ENCODE data around the gene DZIP1. TPM values are rescaled to one million over a fixed set of nuclear protein-coding genes. Genes with fewer than 3 reads are reported as not detected.

DZIP1 gene
- total RNA-seq, 1 donor from 2014 or later = 4.7 TPM

GRCh38 chr13:95647321-95647720 is 2.8 kb upstream of the DZIP1 start:
- ATAC-seq (no peak), DNase-seq (ENCODE audit: missing footprints) (no peak)
- intact Hi-C loops (cut with DNase I) = no loop called here

DNA sequence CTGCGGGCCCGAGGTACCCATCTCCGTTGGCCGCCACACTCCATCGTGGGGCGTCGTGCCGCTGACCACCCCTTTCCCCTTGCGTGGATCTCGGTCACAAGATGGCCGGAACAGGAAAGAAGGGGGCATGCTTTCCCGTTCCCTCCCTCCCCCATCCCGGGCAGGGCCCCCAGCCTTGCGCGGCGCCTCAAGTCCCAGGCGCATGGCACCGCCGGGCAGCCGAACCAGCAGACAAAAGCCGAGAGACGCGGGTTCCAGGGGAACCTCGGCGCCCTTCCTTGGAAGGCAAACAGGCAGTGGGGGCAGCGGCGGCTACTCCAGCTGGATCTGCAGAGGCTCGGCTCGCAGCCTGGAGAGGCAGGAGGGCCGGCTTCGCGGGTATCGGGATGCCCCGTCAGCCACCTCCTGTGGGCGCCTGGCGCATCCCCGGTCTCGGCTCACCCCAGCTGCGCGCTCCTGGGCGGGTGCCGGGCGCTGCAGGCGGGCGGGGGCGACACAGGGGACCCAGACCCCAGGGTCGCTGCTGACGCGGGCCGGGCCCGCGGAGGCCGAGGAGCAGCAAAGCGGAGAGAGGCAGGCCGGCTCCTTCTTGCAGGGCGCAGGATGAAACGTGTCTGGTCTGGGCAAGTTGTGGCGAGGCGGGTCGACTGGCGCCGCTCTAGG is 439 bp downstream of the DZIP1 start:
- intact Hi-C loops (cut with DNase I) = no loop called here
- DNase-seq (ENCODE audit: missing footprints) (peak; percentile 66), ATAC-seq (peak; percentile 58)

- DNase-seq (ENCODE audit: missing footprints) = no peak
These were observed 953 bp downstream of the DZIP1 start for GRCh38 chr13:95643571-95643935.

DNA sequence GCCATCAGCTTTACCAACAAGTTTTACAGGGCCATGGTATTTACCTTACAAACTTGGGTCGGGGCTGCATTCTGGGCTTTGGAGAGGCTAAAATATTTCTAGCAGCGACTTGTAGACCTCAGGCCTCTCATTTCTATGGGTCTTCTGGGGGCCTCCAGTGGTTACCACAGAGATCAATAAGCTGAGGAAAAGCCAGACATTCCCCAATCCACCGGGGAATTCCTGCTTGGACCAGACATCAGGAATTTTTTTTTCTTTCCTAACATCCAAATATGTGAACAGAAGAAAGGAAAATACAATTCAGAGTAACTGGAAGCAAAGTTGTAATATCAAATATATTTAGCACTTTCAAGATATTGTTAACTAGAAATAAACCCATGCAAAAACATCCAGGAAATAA is 1.5 kb downstream of the DZIP1 start:
- DNase-seq (ENCODE audit: missing footprints) = no peak
- no peak for ATAC-seq
- intact Hi-C loops (cut with DNase I) = no loop called here

More at GRCh38 chr13:95643571-95643935, 953 bp downstream of the DZIP1 start:
- intact Hi-C loops (cut with DNase I) = no loop called here
- ATAC-seq = no peak

DNA sequence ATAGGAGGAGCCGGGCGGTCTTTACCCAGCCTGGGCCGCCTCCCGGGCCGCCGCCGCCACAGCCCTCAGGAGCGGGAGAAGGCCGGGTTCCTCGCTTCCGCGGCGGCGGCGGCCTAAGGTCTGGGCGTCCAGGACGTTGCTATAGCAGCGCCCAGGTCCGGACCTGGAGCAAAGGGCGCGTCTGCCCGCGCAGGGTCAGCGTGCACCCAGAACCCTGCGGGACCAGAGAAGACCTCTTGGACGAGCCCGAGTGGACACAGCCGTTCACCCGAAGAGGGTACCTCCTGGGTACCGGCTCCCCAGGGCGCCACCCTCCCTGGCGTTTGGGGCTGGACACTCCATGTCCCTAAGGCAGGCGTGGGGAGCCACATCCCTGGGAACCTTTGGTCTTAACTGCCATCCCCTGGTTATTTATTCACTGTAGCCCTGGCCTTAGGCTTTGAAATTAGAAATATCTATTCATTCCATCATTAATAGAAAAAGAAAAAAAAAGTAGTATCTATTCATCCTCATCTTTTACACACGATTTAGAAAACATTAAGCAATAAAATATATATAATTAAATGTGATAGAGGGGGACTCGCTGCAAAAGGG is 2.4 kb downstream of the DZIP1 start:
- ATAC-seq (peak; percentile 75), DNase-seq (ENCODE audit: missing footprints) (no peak)
- intact Hi-C loops (cut with DNase I) = no loop called here

DNA sequence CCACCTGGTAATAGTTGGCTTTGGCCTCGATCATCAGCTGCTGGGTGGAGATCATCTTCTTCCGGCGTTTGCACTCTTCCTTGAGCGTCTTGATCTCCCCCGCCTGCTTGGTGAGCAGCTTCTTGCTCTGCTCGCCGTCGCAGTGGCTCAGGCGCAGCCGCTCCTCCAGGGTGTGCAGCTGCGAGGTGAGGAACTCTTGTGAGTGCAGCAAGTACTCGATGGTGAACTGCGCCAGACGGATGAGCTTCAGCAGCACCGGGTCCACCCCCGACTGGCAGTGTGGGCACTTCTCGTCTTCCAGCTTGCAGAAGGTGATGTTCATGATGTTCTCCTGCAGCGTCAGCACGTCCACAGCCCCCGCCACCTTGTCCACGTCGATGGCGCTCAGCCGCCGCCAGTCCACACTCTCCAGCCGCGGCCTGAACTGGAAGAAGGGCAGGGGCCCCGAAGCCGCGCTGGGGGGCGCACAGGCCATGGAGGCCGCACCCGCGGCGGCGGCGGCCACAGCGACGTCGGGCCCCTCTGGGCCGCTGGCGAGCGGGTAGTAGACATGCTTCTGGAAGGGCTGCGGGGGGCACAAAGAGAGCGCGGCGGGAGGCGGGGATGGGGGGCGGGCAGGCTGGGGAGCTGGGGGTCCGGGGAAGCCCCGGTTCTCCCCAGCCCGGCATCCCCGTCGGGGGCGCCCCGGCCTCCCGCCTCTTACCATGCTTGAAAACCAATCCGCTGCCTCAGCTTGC is 3.0 kb downstream of the DZIP1 start:
- ATAC-seq = no peak

DNA sequence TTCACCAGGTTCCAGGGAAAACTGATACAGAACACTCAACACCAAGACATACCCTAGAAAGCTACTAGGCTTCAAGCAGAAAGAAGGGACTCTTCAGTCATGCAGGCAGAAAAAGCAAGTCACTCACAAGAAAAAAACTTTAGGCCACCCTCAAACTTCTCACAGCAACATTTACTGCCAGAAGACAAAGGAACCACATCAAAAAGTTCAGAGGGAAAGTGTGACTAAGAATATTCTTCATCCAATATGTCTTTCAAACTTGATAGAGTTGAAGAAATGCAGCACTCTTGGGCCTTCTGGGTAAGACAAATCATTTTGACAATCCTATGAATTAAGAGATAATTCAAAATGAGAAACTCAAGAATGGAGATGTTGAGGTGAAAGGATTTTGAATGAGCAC is 7.7 kb downstream of the DZIP1 start:
- no peak for DNase-seq (ENCODE audit: missing footprints)
- intact Hi-C loops (cut with DNase I) = no loop called here
- ATAC-seq = no peak

More for the DNA sequence above, 3.0 kb downstream of the DZIP1 start:
- DNase-seq (ENCODE audit: missing footprints) = peak; percentile 72
- intact Hi-C loops (cut with DNase I) = no loop called here

DNA sequence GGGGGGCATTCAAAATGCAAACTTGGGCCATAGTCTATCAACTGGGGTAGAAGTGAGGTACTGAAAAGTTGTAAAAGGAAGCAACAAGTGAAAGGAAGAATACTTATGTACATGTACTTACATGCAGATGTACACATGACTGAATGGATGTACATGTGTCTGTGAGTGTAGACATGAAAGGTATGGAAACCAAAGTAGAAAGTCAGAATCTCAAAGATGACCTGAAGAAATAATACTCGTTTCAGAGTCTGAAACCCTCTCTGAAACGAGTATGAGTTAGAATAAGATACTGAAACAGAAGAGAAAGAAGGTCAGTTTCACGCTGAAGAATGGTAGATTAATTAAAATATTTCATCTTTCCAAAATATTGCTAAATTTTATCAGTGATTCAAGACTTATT is 13.9 kb downstream of the DZIP1 start:
- ATAC-seq (no peak), DNase-seq (ENCODE audit: missing footprints) (no peak)
- intact Hi-C loops (cut with DNase I) = no loop called here

- intact Hi-C loops (cut with DNase I) = no loop called here
- no peak for DNase-seq (ENCODE audit: missing footprints)
- ATAC-seq = no peak
These were observed 15.4 kb downstream of the DZIP1 start for GRCh38 chr13:95629071-95629470.

DNA sequence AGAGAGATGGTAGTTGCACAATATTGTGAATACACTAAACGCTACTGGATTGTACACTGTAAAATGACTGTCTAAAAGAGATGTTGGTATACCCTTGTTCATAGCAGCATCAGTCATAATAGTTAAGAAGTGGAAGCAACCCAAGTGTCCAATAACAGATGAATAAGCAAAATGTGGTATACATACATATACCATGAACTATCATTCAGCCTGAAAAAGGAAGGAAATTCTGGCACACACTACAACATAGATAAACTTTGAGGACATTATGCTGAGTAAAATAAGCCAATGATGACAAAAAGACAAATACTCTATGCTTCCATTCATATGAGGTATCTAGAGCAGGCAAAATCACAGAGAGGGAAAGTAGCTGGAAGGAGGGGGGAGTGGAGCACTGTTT is 16.0 kb downstream of the DZIP1 start:
- ATAC-seq (no peak), DNase-seq (ENCODE audit: missing footprints) (no peak)
- intact Hi-C loops (cut with DNase I) = no loop called here

- DNase-seq (ENCODE audit: missing footprints) (no peak), ATAC-seq (no peak)
- intact Hi-C loops (cut with DNase I) = no loop called here
These were observed 16.9 kb downstream of the DZIP1 start for GRCh38 chr13:95627590-95627989.

DNA sequence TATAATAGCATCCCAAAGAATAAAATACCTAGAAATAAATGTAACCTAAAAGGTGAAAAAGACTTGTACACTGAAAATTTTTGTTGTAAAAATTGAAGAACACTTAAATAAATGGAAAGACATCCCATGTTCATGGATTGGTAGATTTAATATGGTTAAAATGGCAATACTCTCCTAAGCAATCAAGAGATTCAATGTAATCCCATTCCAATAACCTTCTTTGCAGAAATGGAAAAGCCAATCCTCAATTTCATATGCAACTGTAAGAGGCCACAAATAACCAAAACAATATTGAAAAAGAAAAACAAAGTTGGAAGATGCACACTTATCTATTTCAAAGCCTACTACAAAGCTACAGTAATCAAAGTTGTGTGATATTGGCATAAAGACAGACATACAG is 17.7 kb downstream of the DZIP1 start:
- ATAC-seq (no peak), DNase-seq (ENCODE audit: missing footprints) (no peak)
- intact Hi-C loops (cut with DNase I) = no loop called here

GRCh38 chr13:95624020-95624419 is 20.5 kb downstream of the DZIP1 start:
- DNase-seq (ENCODE audit: missing footprints) = no peak
- intact Hi-C loops (cut with DNase I) = loop anchor here (2.0 to 5.0 kb wide), 4 partner anchors 33 to 211 kb away; no protein-coding TSS in a partner anchor
- peak; percentile 60 for ATAC-seq

GRCh38 chr13:95623141-95623540 is 21.4 kb downstream of the DZIP1 start:
- intact Hi-C loops (cut with DNase I) = loop anchor here (5.0 kb wide), 3 partner anchors 34 to 131 kb away; no protein-coding TSS in a partner anchor
- DNase-seq (ENCODE audit: missing footprints) = no peak

DNA sequence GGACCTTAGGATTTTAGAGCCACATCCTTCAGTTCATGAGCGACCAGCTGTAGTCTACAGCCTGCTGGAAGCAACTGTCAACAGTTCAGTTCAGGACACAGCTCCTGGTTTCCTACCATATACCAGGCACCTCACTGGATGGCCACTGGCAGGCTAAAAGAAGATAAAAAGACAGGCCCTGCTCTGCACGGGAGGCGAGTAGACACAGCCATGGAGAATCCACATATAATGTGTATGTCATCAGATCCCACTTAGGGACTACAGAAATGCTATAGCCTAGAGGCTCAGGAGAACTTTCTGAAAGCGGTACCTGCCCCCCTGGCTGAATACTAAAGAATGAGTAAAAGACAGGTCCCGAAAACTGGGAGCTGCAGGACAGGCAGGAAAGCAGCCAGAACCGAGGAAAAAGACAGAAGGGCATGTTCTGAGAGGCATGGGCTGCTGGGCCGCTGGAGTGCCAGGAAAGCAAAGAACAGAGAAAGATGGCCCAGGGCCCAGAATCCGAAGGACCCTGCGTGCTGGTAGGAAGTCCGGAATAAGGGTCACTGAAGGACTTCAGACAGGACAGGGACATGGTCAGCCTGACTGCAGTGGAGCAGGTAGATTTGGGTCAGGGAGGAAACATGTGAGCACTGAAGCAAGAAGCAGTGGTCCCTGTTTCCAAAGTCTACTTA is 23.5 kb downstream of the DZIP1 start:
- no peak for DNase-seq (ENCODE audit: missing footprints)
- intact Hi-C loops (cut with DNase I) = loop anchor here (5.0 kb wide), 3 partner anchors 36 to 129 kb away; no protein-coding TSS in a partner anchor
- ATAC-seq = peak; percentile 62

More at GRCh38 chr13:95623141-95623540, 21.4 kb downstream of the DZIP1 start:
- ATAC-seq = no peak

DNA sequence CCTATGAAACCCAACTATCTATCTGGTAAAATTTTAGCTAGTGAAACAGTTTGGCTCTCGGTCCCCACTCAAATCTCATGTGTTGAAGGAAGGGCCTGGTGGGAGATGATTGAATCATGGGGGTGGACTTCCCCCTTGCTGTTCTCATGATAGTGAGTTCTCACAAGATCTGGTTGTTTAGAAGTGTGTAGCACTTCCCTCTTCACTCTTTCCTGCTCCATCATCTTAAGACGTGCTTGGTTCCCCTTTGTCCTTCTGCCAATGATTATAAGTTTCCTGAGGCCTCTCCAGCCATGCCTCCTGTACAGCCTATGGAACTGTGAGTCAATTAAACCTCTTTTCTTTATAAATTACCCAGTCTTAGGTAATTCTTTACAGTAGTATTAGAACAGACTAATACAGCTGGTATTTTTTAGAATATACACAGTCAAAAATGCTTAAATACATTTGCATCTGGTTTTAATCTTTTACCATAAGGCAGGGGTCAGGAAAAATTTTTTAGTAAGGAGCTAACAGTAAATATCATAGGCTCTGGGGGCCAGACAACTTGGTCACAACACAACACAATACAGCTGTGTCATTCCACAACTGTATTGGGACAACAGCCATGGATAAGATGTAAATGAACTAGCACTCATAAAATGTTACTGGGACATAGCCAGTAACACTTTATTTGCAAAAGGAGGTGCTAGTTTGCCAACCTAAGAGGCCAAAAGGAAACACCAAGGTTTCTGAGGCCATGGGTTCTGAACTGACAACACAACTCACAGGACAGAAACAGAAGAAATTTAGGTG is 24.3 kb downstream of the DZIP1 start:
- intact Hi-C loops (cut with DNase I) = loop anchor here (5.0 kb wide), 3 partner anchors 37 to 128 kb away; no protein-coding TSS in a partner anchor
- ATAC-seq (no peak), DNase-seq (ENCODE audit: missing footprints) (no peak)

GRCh38 chr13:95615539-95615938 is 29.0 kb downstream of the DZIP1 start:
- ATAC-seq (no peak), DNase-seq (ENCODE audit: missing footprints) (no peak)
- intact Hi-C loops (cut with DNase I) = no loop called here

- no peak for DNase-seq (ENCODE audit: missing footprints)
- no peak for ATAC-seq
- intact Hi-C loops (cut with DNase I) = no loop called here
These were observed 29.8 kb downstream of the DZIP1 start for GRCh38 chr13:95614641-95615245.
